GM12878 (cell line): ENCODE results near the gene PARN.

Experiments
- E2F4 ChIP-seq: IDR thresholded peaks from 2 replicates; pipeline ENCODE4 v1.6.1; 2012; ENCODE audit warnings: low read depth, low read length, improper control_type of control experiment
- EZH2 ChIP-seq: IDR thresholded peaks from 2 replicates; pipeline ENCODE4 v1.6.1; 2012; ENCODE audit warnings: low read depth, mild to moderate bottlenecking, control low read depth, inconsistent platforms, low read length, borderline replicate concordance; ENCODE audit not compliant: control insufficient read depth
- POLR2A ChIP-seq: IDR thresholded peaks from 2 replicates; pipeline ENCODE4 v1.6.1; 2011; ENCODE audit warnings: low read depth, mild to moderate bottlenecking, low read length

GRCh38 chr16:14576069-14576468 is 54.0 kb downstream of the PARN start:
- TF ChIP-seq E2F4 (no peak), EZH2 (no peak), POLR2A (no peak)
